H9 (cell line): Measurements from ENCODE around the gene AP1G2. TPM values are rescaled to one million over a fixed set of nuclear protein-coding genes. Genes with fewer than 3 reads are reported as not detected.

ENCODE experiments used
- DNase-seq: peaks from one replicate; pipeline ENCODE4 v3.0.0-alpha.2; 2017
- H2AFZ ChIP-seq: one replicate; pipeline ENCODE4 v1.6.1; 2013; ENCODE audit warnings: mild to moderate bottlenecking, low read length, control low read depth, moderate library complexity
- H2AK5ac ChIP-seq: 2 replicates; pipeline ENCODE4 v1.6.1; 2013; ENCODE audit warnings: low read length, control low read depth, mixed read lengths; ENCODE audit not compliant: insufficient read length
- H2BK120ac ChIP-seq: one replicate; pipeline ENCODE4 v1.6.1; 2013; ENCODE audit warnings: low read depth, mild to moderate bottlenecking, low read length, control low read depth, inconsistent platforms; ENCODE audit not compliant: poor library complexity, severe bottlenecking
- H2BK12ac ChIP-seq: 2 replicates; pipeline ENCODE4 v1.6.1; 2013; ENCODE audit warnings: low read length, control low read depth, mixed read lengths, low read depth; ENCODE audit not compliant: insufficient read length
- H2BK15ac ChIP-seq: 2 replicates; pipeline ENCODE4 v1.6.1; 2013; ENCODE audit warnings: low read depth, low read length, control low read depth
- H2BK20ac ChIP-seq: one replicate; pipeline ENCODE4 v1.6.1; 2013; ENCODE audit warnings: low read depth, mild to moderate bottlenecking, low read length, control low read depth, inconsistent platforms; ENCODE audit not compliant: poor library complexity, severe bottlenecking
- H2BK5ac ChIP-seq: 2 replicates; pipeline ENCODE4 v1.6.1; 2013; ENCODE audit warnings: low read length, control low read depth, mixed read lengths; ENCODE audit not compliant: insufficient read length
- H3K14ac ChIP-seq: 2 replicates; pipeline ENCODE4 v1.6.1; 2013; ENCODE audit warnings: low read length, control low read depth; ENCODE audit not compliant: insufficient read depth
- H3K18ac ChIP-seq: 2 replicates; pipeline ENCODE4 v1.6.1; 2013; ENCODE audit warnings: low read depth, mild to moderate bottlenecking, mixed read lengths, low read length, control low read depth; ENCODE audit not compliant: insufficient read length
- H3K23ac ChIP-seq: 2 replicates; pipeline ENCODE4 v1.6.1; 2013; ENCODE audit warnings: low read length, control low read depth, mixed read lengths, low read depth; ENCODE audit not compliant: insufficient read length
- H3K23me2 ChIP-seq: 2 replicates; pipeline ENCODE4 v1.6.1; 2013; ENCODE audit warnings: low read depth, mild to moderate bottlenecking, mixed read lengths, low read length, control low read depth; ENCODE audit not compliant: insufficient read length, poor library complexity, severe bottlenecking
- H3K27ac ChIP-seq: 2 replicates; pipeline ENCODE4 v1.5.1; 2013; ENCODE audit warnings: low read length, control low read depth, mixed read lengths, low read depth; ENCODE audit not compliant: insufficient read length
- H3K27me3 ChIP-seq: 2 replicates; pipeline ENCODE4 v1.6.1; 2013; ENCODE audit warnings: low read length, control low read depth, inconsistent platforms; ENCODE audit not compliant: insufficient read depth
- H3K4ac ChIP-seq: 2 replicates; pipeline ENCODE4 v1.6.1; 2013; ENCODE audit warnings: low read depth, mild to moderate bottlenecking, control low read depth, inconsistent platforms, low read length, moderate library complexity
- H3K4me1 ChIP-seq: 2 replicates; pipeline ENCODE4 v1.6.1; 2013; ENCODE audit warnings: low read length, control low read depth, inconsistent platforms; ENCODE audit not compliant: insufficient read depth
- H3K4me2 ChIP-seq: 2 replicates; pipeline ENCODE4 v1.6.1; 2013; ENCODE audit warnings: low read length, control low read depth, mixed read lengths; ENCODE audit not compliant: insufficient read length, insufficient read depth
- H3K56ac ChIP-seq: 2 replicates; pipeline ENCODE4 v1.6.1; 2013; ENCODE audit warnings: low read depth, mild to moderate bottlenecking, mixed read lengths, low read length, control low read depth; ENCODE audit not compliant: insufficient read length
- H3K79me1 ChIP-seq: 2 replicates; pipeline ENCODE4 v1.6.1; 2013; ENCODE audit warnings: low read depth, mild to moderate bottlenecking, moderate library complexity, low read length, control low read depth, inconsistent platforms; ENCODE audit not compliant: insufficient read depth, poor library complexity, severe bottlenecking
- H3K79me2 ChIP-seq: 2 replicates; pipeline ENCODE4 v1.6.1; 2013; ENCODE audit warnings: low read length, control low read depth, inconsistent platforms; ENCODE audit not compliant: insufficient read depth
- H3K9ac ChIP-seq: 2 replicates; pipeline ENCODE4 v1.6.1; 2013; ENCODE audit warnings: low read length, control low read depth, mixed read lengths; ENCODE audit not compliant: insufficient read length; ENCODE audit errors: extremely low read depth
- H3K9me3 ChIP-seq: one replicate; pipeline ENCODE4 v1.6.1; 2013; ENCODE audit warnings: low read depth, low read length, inconsistent platforms; ENCODE audit not compliant: control insufficient read depth
- H3T11ph ChIP-seq: one replicate; pipeline ENCODE4 v1.6.1; 2013; ENCODE audit warnings: mild to moderate bottlenecking, low read length, control low read depth, inconsistent platforms
- H4K20me1 ChIP-seq: one replicate; pipeline ENCODE4 v1.6.1; 2013; ENCODE audit not compliant: control insufficient read depth, insufficient read length, insufficient read depth
- H4K5ac ChIP-seq: 2 replicates; pipeline ENCODE4 v1.6.1; 2013; ENCODE audit warnings: low read depth, mild to moderate bottlenecking, mixed read lengths, low read length, control low read depth; ENCODE audit not compliant: insufficient read length
- H4K8ac ChIP-seq: replicated peaks from 2 replicates; pipeline ENCODE4 v1.6.1; 2013; ENCODE audit warnings: low read length, control low read depth, mixed read lengths, low read depth; ENCODE audit not compliant: insufficient read length
- H4K91ac ChIP-seq: 2 replicates; pipeline ENCODE4 v1.6.1; 2013; ENCODE audit warnings: low read depth, mild to moderate bottlenecking, moderate library complexity, mixed read lengths, low read length, control low read depth; ENCODE audit not compliant: insufficient read length
- H3K27ac Mint-ChIP-seq, 3 experiments: 2 replicates in 2 of 3; 3 replicates in 1 of 3; pipeline ENCODE4 v1.8.0; 2020 to 2021; ENCODE audit warnings: mixed read lengths in 3 of 3, mild to moderate bottlenecking in 1 of 3, moderate library complexity in 1 of 3
- H3K27me3 Mint-ChIP-seq: 2 replicates; pipeline ENCODE4 v1.8.0; 2021; ENCODE audit warnings: low read depth, mild to moderate bottlenecking, moderate library complexity, mixed read lengths
- H3K36me3 Mint-ChIP-seq, 3 experiments: 2 replicates in 2 of 3; 3 replicates in 1 of 3; pipeline ENCODE4 v1.8.0; 2020 to 2021; ENCODE audit warnings: low read depth in 3 of 3, mixed read lengths in 3 of 3; ENCODE audit not compliant: insufficient read depth in 1 of 3
- H3K4me1 Mint-ChIP-seq, 2 experiments: 2 replicates each; pipeline ENCODE4 v1.8.0; 2020; ENCODE audit warnings: mixed read lengths in 2 of 2
- H3K4me3 Mint-ChIP-seq, 2 experiments: 2 replicates in 1 of 2; 3 replicates in 1 of 2; pipeline ENCODE4 v1.8.0; 2020 to 2021; ENCODE audit warnings: mild to moderate bottlenecking in 2 of 2, mixed read lengths in 2 of 2, moderate library complexity in 1 of 2
- H3K9me3 Mint-ChIP-seq, 2 experiments: 2 replicates in 1 of 2; 3 replicates in 1 of 2; pipeline ENCODE4 v1.8.0; 2020; ENCODE audit warnings: mild to moderate bottlenecking in 2 of 2, mixed read lengths in 2 of 2, moderate library complexity in 1 of 2
- CTCF ChIP-seq: fragments of 200-600 bp; sonication (generic); conservative IDR thresholded peaks from 3 replicates; pipeline ENCODE4 v1.8.0; 2021; ENCODE audit warnings: antibody characterized with exemption, mild to moderate bottlenecking
- WGBS: extraction: QIAGEN DNeasy Blood & Tissue Kit; methylation state at CpG from one replicate; pipeline ENCODE4 v1.1.7; 2013; ENCODE audit warnings: missing lambda C conversion rate, low lambda C conversion rate, mixed read lengths; ENCODE audit not compliant: insufficient read length; ENCODE audit errors: extremely low coverage; 5-methylcytosine and 5-hydroxymethylcytosine counted together
- total RNA-seq: library from RNA; stranded (reverse); gene quantifications from 2 replicates; pipeline ENCODE4 v1.2.1, GENCODE V29; 2021

Gene AP1G2
- total RNA-seq, 1 experiment from 2014 or later = 107 TPM

GRCh38 chr14:23568600-23569331 is 1.2 kb upstream of the AP1G2 start:
- no peak overlapping the region for H3K27ac ChIP-seq
- Mint-ChIP-seq H3K9me3 (no peaks in the 10 kb centered on the region), H3K36me3 (peaks cover 22 to 45% (median 22%) of the 10 kb centered on the region in 3 experiments), H3K4me1 (peaks cover 42% of the 10 kb centered on the region in 2 experiments), H3K4me3 (peak overlapping the region; percentile 33 to 95), H3K27me3 (peaks cover 16% of the 10 kb centered on the region), H3K27ac (peak overlapping the region in 2 of 3 experiments; percentile 77 to 95; a peak in 4 of 7 replicates)
- no peaks in the 10 kb centered on the region for H3K27me3 ChIP-seq
- no peak overlapping the region for H3K14ac ChIP-seq
- no peak overlapping the region for H3K4me2 ChIP-seq
- peak; percentile 70 for TF ChIP-seq CTCF
- H3K9ac ChIP-seq = no peak overlapping the region
- H2BK20ac ChIP-seq = no peak overlapping the region
- H3T11ph ChIP-seq = no peak overlapping the region
- peaks cover 3% of the 10 kb centered on the region for H3K23me2 ChIP-seq
- H4K5ac ChIP-seq = no peak overlapping the region
- H4K8ac ChIP-seq = no peak overlapping the region
- H3K9me3 ChIP-seq = no peaks in the 10 kb centered on the region
- no CpG with 5 or more reads among the region's 6 CpGs for WGBS
- no peaks in the 10 kb centered on the region for H3K79me1 ChIP-seq
- no peak overlapping the region for H2BK120ac ChIP-seq
- no peak overlapping the region for H4K91ac ChIP-seq
- no peak overlapping the region for H3K4ac ChIP-seq
- DNase-seq = peak; percentile 66
- H3K4me1 ChIP-seq = peaks cover 9% of the 10 kb centered on the region
- H3K23ac ChIP-seq = no peak overlapping the region
- peaks cover 8% of the 10 kb centered on the region for H4K20me1 ChIP-seq
- no peak overlapping the region for H3K56ac ChIP-seq
- H2BK15ac ChIP-seq = no peak overlapping the region
- H3K18ac ChIP-seq = no peak overlapping the region
- H2AK5ac ChIP-seq = no peak overlapping the region
- H2BK5ac ChIP-seq = no peak overlapping the region
- H2AFZ ChIP-seq = no peak overlapping the region
- no peak overlapping the region for H2BK12ac ChIP-seq
- H3K79me2 ChIP-seq = no peaks in the 10 kb centered on the region
